AG04449 (cell line): ENCODE results near the gene B3GAT2.

Experiments
- CTCF ChIA-PET: fragments of 350-600 bp; formaldehyde crosslinking; extraction: SDS; loops from one replicate; lab custom pipeline; 2021; ENCODE audit warnings: antibody characterized with exemption; lab: Yijun Ruan, JAX
- POLR2A ChIA-PET: fragments of 400-600, 350-600 bp; formaldehyde crosslinking; extraction: SDS; loops from one replicate; lab custom pipeline; 2020; ENCODE audit warnings: antibody characterized with exemption, inconsistent platforms; lab: Yijun Ruan, JAX
- DNase-seq: peaks from one replicate; pipeline ENCODE4 v3.0.0-alpha.2; 2010; ENCODE audit warnings: low read depth, low spot score
- H3K4me3 ChIP-seq: 2 replicates; pipeline ENCODE4 v1.5.1; 2011; ENCODE audit warnings: low read depth, mild to moderate bottlenecking, control low read depth, low read length
- CTCF ChIP-seq: IDR thresholded peaks from one replicate; pipeline ENCODE4 v1.5.1; 2011; ENCODE audit warnings: mild to moderate bottlenecking, moderate library complexity, low read length, control low read depth, inconsistent platforms; ENCODE audit not compliant: insufficient read depth; ENCODE audit errors: missing control alignments

The B3GAT2 gene

GRCh38 chr6:70857387-70858077, 99.3 kb downstream of the B3GAT2 start:
- ChIA-PET POLR2A (no interaction called here), CTCF (interaction anchor here (0.7 to 1.3 kb wide), 4 partner anchors 140 to 549 kb away, joined by 3 to 4 read pairs (median 3); no protein-coding TSS in a partner anchor)
- no peak for DNase-seq

GRCh38 chr6:70852667-70853246, 104.1 kb downstream of the B3GAT2 start:
- CTCF ChIA-PET, result no interaction called here
- POLR2A ChIA-PET, result no interaction called here
- DNase-seq, result no peak
- no peak overlapping the region for H3K4me3 ChIP-seq
- TF ChIP-seq CTCF, result no peak

More at GRCh38 chr6:70857387-70858077, 99.3 kb downstream of the B3GAT2 start:
- TF ChIP-seq CTCF, result no peak
- no peak overlapping the region for H3K4me3 ChIP-seq

GRCh38 chr6:70849348-70850069, 107.4 kb downstream of the B3GAT2 start:
- CTCF ChIA-PET, result interaction anchor here (1.5 kb wide), 1 partner anchor 16 kb away, joined by 4 read pairs; no protein-coding TSS in a partner anchor
- no peak for TF ChIP-seq CTCF
- peak; percentile 49 for DNase-seq
- no peak overlapping the region for H3K4me3 ChIP-seq
- POLR2A ChIA-PET, result no interaction called here

GRCh38 chr6:70847106-70848084, 109.5 kb downstream of the B3GAT2 start:
- H3K4me3 ChIP-seq, result no peak overlapping the region
- ChIA-PET POLR2A (no interaction called here), CTCF (interaction anchor here (1.0 to 1.5 kb wide), 2 partner anchors 18 to 37 kb away, joined by 3 to 4 read pairs; no protein-coding TSS in a partner anchor)
- DNase-seq, result no peak
- TF ChIP-seq CTCF, result no peak

- TF ChIP-seq CTCF, result no peak
- ChIA-PET POLR2A (no interaction called here), CTCF (no interaction called here)
- no peak for DNase-seq
- H3K4me3 ChIP-seq, result no peak overlapping the region
Observed at GRCh38 chr6:70846207-70846835, 110.5 kb downstream of the B3GAT2 start.
